H1 (cell line): ENCODE results near the gene PACSIN1. TPM values are rescaled to one million over a fixed set of nuclear protein-coding genes. Genes with fewer than 3 reads are reported as not detected.

Experiments
- CTCF ChIA-PET: fragments of 300-600 bp; sonication (Branson Sonifier 250); formaldehyde crosslinking; loops from one replicate; lab custom pipeline; 2021; ENCODE audit not compliant: partially characterized antibody; lab: Charles Lee
- POLR2A ChIA-PET: fragments of 300-600 bp; sonication (Branson Sonifier 250); formaldehyde crosslinking; loops from one replicate; lab custom pipeline; 2021; ENCODE audit warnings: inconsistent platforms; ENCODE audit not compliant: partially characterized antibody; lab: Charles Lee
- DNase-seq, 2 experiments: peaks; one replicate each; pipeline versions ENCODE4 v3.0.0 to v3.0.0-alpha.2; 2010 to 2022; ENCODE audit warnings: low spot score in 2 of 2, low read depth in 1 of 2, mixed read lengths in 1 of 2
- FAIRE-seq: peaks from 2 replicates; lab custom pipeline; 2011; peaks lifted over from hg19 to GRCh38; lab: Jason Lieb, UNC
- H2AFZ ChIP-seq: 2 replicates; pipeline ENCODE4 v1.8.1; 2012; ENCODE audit warnings: low read length, inconsistent platforms
- H2AK5ac ChIP-seq: 2 replicates; pipeline ENCODE4 v1.6.1; 2013; ENCODE audit warnings: low read depth, low read length
- H2BK120ac ChIP-seq: replicated peaks from 2 replicates; pipeline ENCODE3; 2013; ENCODE audit warnings: low read depth, low read length, inconsistent platforms
- H2BK12ac ChIP-seq: 2 replicates; pipeline ENCODE4 v1.6.1; 2013; ENCODE audit warnings: low read depth, low read length
- H2BK15ac ChIP-seq: 2 replicates; pipeline ENCODE4 v1.6.1; 2013; ENCODE audit warnings: low read length
- H2BK20ac ChIP-seq: 2 replicates; pipeline ENCODE4 v1.6.1; 2013; ENCODE audit warnings: low read length
- H2BK5ac ChIP-seq: 2 replicates; pipeline ENCODE4 v1.6.1; 2013; ENCODE audit warnings: low read depth, low read length
- H3K14ac ChIP-seq: 2 replicates; pipeline ENCODE4 v1.6.1; 2013; ENCODE audit warnings: inconsistent platforms; ENCODE audit not compliant: insufficient read length
- H3K18ac ChIP-seq: 2 replicates; pipeline ENCODE4 v1.6.1; 2013; ENCODE audit warnings: low read length; ENCODE audit errors: extremely low read depth
- H3K23ac ChIP-seq: 2 replicates; pipeline ENCODE4 v1.6.1; 2013; ENCODE audit warnings: inconsistent platforms; ENCODE audit not compliant: insufficient read length
- H3K23me2 ChIP-seq: 2 replicates; pipeline ENCODE4 v1.6.1; 2013; ENCODE audit warnings: low read depth, low read length
- H3K27ac ChIP-seq: 2 replicates; pipeline ENCODE4 v1.6.1; 2011; ENCODE audit warnings: low read depth, low read length, inconsistent platforms
- H3K27me3 ChIP-seq, 4 experiments: replicated peaks in 1 of 4; 1 replicate in 1 of 4; 2 replicates in 3 of 4; pipeline versions ENCODE4 v1.6.1 to v1.8.1; 2011 to 2013; ENCODE audit warnings: low read length in 3 of 4, mild to moderate bottlenecking in 3 of 4, inconsistent platforms in 2 of 4, mixed read lengths in 2 of 4, moderate library complexity in 1 of 4; ENCODE audit not compliant: control insufficient read depth in 3 of 4, insufficient read depth in 3 of 4; ENCODE audit errors: extremely low read depth in 1 of 4
- H3K36me3 ChIP-seq, 4 experiments: 2 replicates each; pipeline versions ENCODE4 v1.6.1 to v1.8.1; 2011 to 2013; ENCODE audit warnings: mild to moderate bottlenecking in 4 of 4, low read length in 3 of 4, moderate library complexity in 2 of 4, control low read depth in 1 of 4, inconsistent platforms in 1 of 4; ENCODE audit not compliant: insufficient read depth in 4 of 4, control insufficient read depth in 2 of 4
- H3K4ac ChIP-seq: replicated peaks from 2 replicates; pipeline ENCODE3; 2013; ENCODE audit warnings: low read length, low read depth, mixed read lengths, inconsistent platforms; ENCODE audit not compliant: insufficient read length
- H3K4me1 ChIP-seq, 4 experiments: replicated peaks in 1 of 4; 1 replicate in 1 of 4; 2 replicates in 3 of 4; pipeline versions ENCODE4 v1.6.1 to v1.8.1; 2011 to 2013; ENCODE audit warnings: low read length in 3 of 4, inconsistent platforms in 2 of 4, mixed read lengths in 1 of 4; ENCODE audit not compliant: insufficient read depth in 4 of 4, control insufficient read depth in 3 of 4
- H3K4me2 ChIP-seq, 2 experiments: 2 replicates each; pipeline versions ENCODE4 v1.6.1 to v1.8.1; 2011 to 2013; ENCODE audit warnings: low read depth in 2 of 2, low read length in 2 of 2, control low read depth in 1 of 2, inconsistent platforms in 1 of 2, mild to moderate bottlenecking in 1 of 2; ENCODE audit not compliant: insufficient read depth in 1 of 2
- H3K4me3 ChIP-seq, 4 experiments: fragments of 200-600, 300-600 bp in 1 of 4; sonication (generic), shearing (Covaris generic), sonication (Bioruptor Twin) in 1 of 4; 2 replicates each; pipeline versions ENCODE4 v1.5.1 to v1.8.1; 2011 to 2016; ENCODE audit warnings: low read length in 4 of 4, low read depth in 3 of 4, control low read depth in 2 of 4, inconsistent platforms in 2 of 4, mild to moderate bottlenecking in 2 of 4, mixed read lengths in 1 of 4, moderate library complexity in 1 of 4; ENCODE audit not compliant: insufficient read depth in 2 of 4; ENCODE audit errors: extremely low read depth in 1 of 4
- H3K56ac ChIP-seq: replicated peaks from 2 replicates; pipeline ENCODE3; 2013; ENCODE audit warnings: low read depth, mild to moderate bottlenecking, mixed read lengths, low read length, inconsistent platforms; ENCODE audit not compliant: insufficient read length
- H3K79me1 ChIP-seq: 2 replicates; pipeline ENCODE4 v1.6.1; 2013; ENCODE audit warnings: low read depth, low read length, control low read depth
- H3K79me2 ChIP-seq, 2 experiments: 2 replicates each; pipeline versions ENCODE4 v1.6.1 to v1.8.1; 2012 to 2013; ENCODE audit warnings: low read length in 2 of 2, mild to moderate bottlenecking in 2 of 2, inconsistent platforms in 1 of 2; ENCODE audit not compliant: insufficient read depth in 2 of 2, control insufficient read depth in 1 of 2
- H3K9ac ChIP-seq, 4 experiments: replicated peaks in 1 of 4; 1 replicate in 1 of 4; 2 replicates in 3 of 4; pipeline versions ENCODE4 v1.6.1 to v1.8.1; 2011 to 2013; ENCODE audit warnings: low read depth in 3 of 4, low read length in 3 of 4, control low read depth in 2 of 4, mild to moderate bottlenecking in 2 of 4, moderate library complexity in 2 of 4, inconsistent platforms in 1 of 4; ENCODE audit errors: extremely low read depth in 1 of 4
- H3K9me3 ChIP-seq, 2 experiments: 2 replicates each; pipeline versions ENCODE4 v1.6.1 to v1.8.1; 2012 to 2013; ENCODE audit warnings: mild to moderate bottlenecking in 2 of 2, moderate library complexity in 2 of 2, control low read depth in 1 of 2, inconsistent platforms in 1 of 2, low read depth in 1 of 2, low read length in 1 of 2, mixed read lengths in 1 of 2; ENCODE audit not compliant: insufficient read depth in 2 of 2
- H4K20me1 ChIP-seq, 2 experiments: replicated peaks in 1 of 2; 2 replicates each; pipeline versions ENCODE3 to v1.8.1; 2011 to 2013; ENCODE audit warnings: inconsistent platforms in 2 of 2, low read length in 2 of 2, mild to moderate bottlenecking in 1 of 2; ENCODE audit not compliant: insufficient read depth in 2 of 2, control insufficient read depth in 1 of 2
- H4K5ac ChIP-seq: 2 replicates; pipeline ENCODE4 v1.6.1; 2013; ENCODE audit warnings: low read length, low read depth, mixed read lengths, inconsistent platforms; ENCODE audit not compliant: insufficient read length
- H4K8ac ChIP-seq: 2 replicates; pipeline ENCODE4 v1.8.0; 2013; ENCODE audit warnings: mild to moderate bottlenecking, moderate library complexity, low read length, inconsistent platforms; ENCODE audit not compliant: insufficient read depth; ENCODE audit errors: extremely low read depth
- H4K91ac ChIP-seq: replicated peaks from 2 replicates; pipeline ENCODE3; 2013; ENCODE audit warnings: low read length, mixed read lengths, inconsistent platforms; ENCODE audit not compliant: insufficient read length
- ATF2 ChIP-seq: IDR thresholded peaks from 2 replicates; pipeline ENCODE4 v1.6.1; 2012; ENCODE audit warnings: low read length, inconsistent platforms
- CTBP2 ChIP-seq: IDR thresholded peaks from 2 replicates; pipeline ENCODE4 v1.7.0; 2011; ENCODE audit warnings: borderline replicate concordance, mild to moderate bottlenecking, moderate library complexity, mixed read lengths, low read length; ENCODE audit not compliant: insufficient read depth, insufficient read length
- E2F6 ChIP-seq: IDR thresholded peaks from 2 replicates; pipeline ENCODE4 v1.6.1; 2012; ENCODE audit warnings: inconsistent platforms
- EP300 ChIP-seq, 2 experiments: IDR thresholded peaks; 1 replicate in 1 of 2; 2 replicates in 1 of 2; pipeline ENCODE4 v1.6.1; 2011 to 2012; ENCODE audit warnings: low read depth in 2 of 2, low read length in 2 of 2, mild to moderate bottlenecking in 2 of 2, borderline replicate concordance in 1 of 2, inconsistent platforms in 1 of 2, moderate library complexity in 1 of 2
- GABPA ChIP-seq: IDR thresholded peaks from 2 replicates; pipeline ENCODE4 v1.6.1; 2011; ENCODE audit warnings: mild to moderate bottlenecking, low read length, moderate library complexity, borderline replicate concordance; ENCODE audit not compliant: insufficient read depth
- JUND ChIP-seq: IDR thresholded peaks from 2 replicates; pipeline ENCODE4 v1.6.1; 2011; ENCODE audit warnings: mild to moderate bottlenecking, improper control_type of control experiment, low read length
- KDM5A ChIP-seq: fragments of 200-600 bp; IDR thresholded peaks from 2 replicates; pipeline ENCODE4 v1.7.1; 2012; ENCODE audit warnings: mild to moderate bottlenecking, low read length, inconsistent platforms, mixed read lengths
- NANOG ChIP-seq: IDR thresholded peaks from 2 replicates; pipeline ENCODE4 v1.6.1; 2011; ENCODE audit warnings: low read length, low read depth, mild to moderate bottlenecking, inconsistent platforms; ENCODE audit not compliant: insufficient read depth, poor library complexity, severe bottlenecking
- SAP30 ChIP-seq: fragments of 300-600 bp; sonication (generic); IDR thresholded peaks from 2 replicates; pipeline ENCODE4 v1.7.1; 2012; ENCODE audit warnings: low read length, moderate library complexity, mild to moderate bottlenecking, inconsistent platforms; ENCODE audit not compliant: insufficient read depth, insufficient replicate concordance
- SP2 ChIP-seq: IDR thresholded peaks from 2 replicates; pipeline ENCODE4 v1.6.1; 2012; ENCODE audit warnings: mild to moderate bottlenecking, low read length, inconsistent platforms
- WGBS, 2 experiments: shearing (Covaris generic) in 1 of 2; methylation state at CpG; one replicate each; pipeline versions ENCODE4 v1.1.6 to v1.1.7; 2013 to 2015; ENCODE audit warnings: low lambda C conversion rate in 2 of 2, mixed read lengths in 2 of 2, inconsistent platforms in 1 of 2, low coverage in 1 of 2, missing lambda C conversion rate in 1 of 2; ENCODE audit not compliant: insufficient replicate concordance in 2 of 2, insufficient coverage in 1 of 2, insufficient read length in 1 of 2; ENCODE audit errors: extremely low coverage in 1 of 2, missing lambda C conversion rate in 1 of 2; 5-methylcytosine and 5-hydroxymethylcytosine counted together
- polyA plus RNA-seq, 7 experiments: library from polyadenylated mRNA; depleted of rRNA in 3 of 7; stranded (reverse) in 5 of 7; unstranded in 2 of 7; fragments of >200 nt in 5 of 7; fragments of 200-250 nt in 2 of 7; gene quantifications; 1 replicate in 5 of 7; 2 replicates in 1 of 7; 4 replicates in 1 of 7; pipeline versions ENCODE4 v1.2.1 to v1.2.3, GENCODE V29; 2011 to 2013; ENCODE audit warnings: missing spikeins in 2 of 7, mixed read lengths in 2 of 7
- total RNA-seq: library from RNA; stranded (reverse); fragmentation: NEBNext Ultra II Directional; extraction: Animal tissue kit (Norgen Biotek cat#: 25700); gene quantifications from 2 replicates; pipeline ENCODE4 v1.2.1, GENCODE V29; 2021

The PACSIN1 gene
- total and polyA plus RNA-seq, 2 of the 8 experiments (the other 6 are each of a cell fraction or from before 2014, with no cell fraction given): 5.9 to 11.1 TPM

GRCh38 chr6:34522761-34523160, 56.9 kb downstream of the PACSIN1 start:
- no peak for FAIRE-seq
- no peaks in the 10 kb centered on the region for H3K9me3 ChIP-seq
- CTCF ChIA-PET: interaction anchor here (0.6 to 2.4 kb wide), 9 partner anchors 8 to 327 kb away, joined by 3 to 17 read pairs (median 4); no protein-coding TSS in a partner anchor
- TF ChIP-seq SAP30: no peak
- TF ChIP-seq CTBP2: no peak
- no peak for TF ChIP-seq EP300 (IDR thresholded peaks at IDR 0.05; ENCODE audit: borderline replicate concordance in 1 of 2, low read depth in 2 of 2, low read length in 2 of 2)
- TF ChIP-seq SP2: no peak
- TF ChIP-seq GABPA: no peak
- TF ChIP-seq KDM5A: no peak
- TF ChIP-seq ATF2: no peak
- TF ChIP-seq JUND: no peak
- TF ChIP-seq NANOG: no peak
- no peak for TF ChIP-seq E2F6

More at GRCh38 chr6:34522761-34523160, 56.9 kb downstream of the PACSIN1 start:
- Histone ChIP-seq H3K14ac (no peak overlapping the region), H4K8ac (no peak overlapping the region), H3K18ac (no peak overlapping the region), H3K56ac (no peak overlapping the region), H2BK15ac (no peak overlapping the region), H3K79me2 (no peaks in the 10 kb centered on the region), H4K20me1 (no peaks in the 10 kb centered on the region), H2AFZ (no peak overlapping the region), H2BK120ac (no peak overlapping the region), H3K27me3 (no peaks in the 10 kb centered on the region), H2BK20ac (no peak overlapping the region), H3K4me1 (peaks cover 0 to 12% (median 4%) of the 10 kb centered on the region in 4 experiments), H3K36me3 (no peaks in the 10 kb centered on the region), H3K4me3 (no peak overlapping the region), H3K23ac (no peak overlapping the region), H3K4me2 (no peak overlapping the region), H2AK5ac (no peak overlapping the region), H3K23me2 (no peaks in the 10 kb centered on the region; the same call in 1 of the 2 replicates), H2BK5ac (no peak overlapping the region), H3K9ac (no peak overlapping the region), H4K91ac (no peak overlapping the region), H3K4ac (no peak overlapping the region), H3K27ac (no peak overlapping the region), H2BK12ac (no peak overlapping the region), H4K5ac (no peak overlapping the region), H3K79me1 (no peaks in the 10 kb centered on the region)
- 86% methylated on average over 10 of the region's 10 CpGs; no CpG with 5 or more reads in 1 of the 2 experiments for WGBS, 2 experiments
- POLR2A ChIA-PET: interaction anchor here (0.8 to 2.2 kb wide), 2 partner anchors 9 to 12 kb away, joined by 4 to 9 read pairs; no protein-coding TSS in a partner anchor
- DNase-seq: no peak
